NCI-H146 treated with DMSO at 0.1 percent for 48 hours (cell line): ENCODE measurements around the gene PCNT.
"Not testable (repeated sequence)": the region's sequence is repeated elsewhere in the genome, so short reads cannot be mapped to it uniquely, and the experiment has no call there.

Experiments
- DNase-seq: peaks from one replicate; lab custom pipeline; 2025; ENCODE audit not compliant: unreplicated experiment; lab: John Stamatoyannopoulos, UW

Gene PCNT

GRCh38 chr21:46403234-46403811, 79.4 kb downstream of the PCNT start:
- DNase-seq: not testable (repeated sequence)

- no peak for DNase-seq
Measured at GRCh38 chr21:46404306-46404705, 80.3 kb downstream of the PCNT start.

- no peak for DNase-seq
Measured at GRCh38 chr21:46406001-46406400, 82.0 kb downstream of the PCNT start.

DNA sequence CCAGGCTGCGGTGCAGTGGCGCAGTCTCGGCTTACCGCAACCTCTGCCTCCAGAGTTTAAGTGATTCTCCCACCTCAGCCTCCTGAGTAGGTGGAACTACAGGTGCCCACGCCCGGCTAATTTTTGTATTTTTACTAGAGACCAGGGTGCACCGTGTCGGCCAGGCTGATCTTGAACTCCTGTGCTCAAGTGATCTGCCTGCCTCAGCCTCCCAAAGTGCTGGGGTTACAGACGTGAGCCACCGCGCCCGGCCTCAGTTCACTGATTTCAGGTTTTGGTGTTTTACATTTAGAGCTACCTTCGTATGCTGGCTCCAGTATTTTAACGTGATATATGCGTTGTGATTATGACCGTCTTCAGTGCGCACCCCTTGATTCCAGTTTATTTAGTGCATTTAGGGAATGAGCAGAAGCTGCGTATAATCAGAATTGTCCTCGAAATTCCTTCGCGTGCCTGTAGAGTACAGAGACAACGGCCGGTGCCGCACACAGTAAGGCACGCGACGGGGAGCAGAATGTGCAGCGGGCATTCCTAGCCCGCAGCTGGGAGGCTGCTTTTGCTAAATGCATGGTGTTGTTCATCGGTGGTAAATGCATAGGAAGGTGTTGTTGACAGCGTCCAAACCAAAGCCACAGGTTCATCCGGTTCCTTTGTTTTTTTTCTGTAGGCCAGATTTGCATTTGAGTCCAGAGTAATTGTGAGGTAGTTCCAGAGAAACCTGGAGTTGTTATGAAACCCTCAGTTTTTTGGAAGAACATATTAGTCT, 85.9 kb downstream of the PCNT start:
- DNase-seq: no peak

DNA sequence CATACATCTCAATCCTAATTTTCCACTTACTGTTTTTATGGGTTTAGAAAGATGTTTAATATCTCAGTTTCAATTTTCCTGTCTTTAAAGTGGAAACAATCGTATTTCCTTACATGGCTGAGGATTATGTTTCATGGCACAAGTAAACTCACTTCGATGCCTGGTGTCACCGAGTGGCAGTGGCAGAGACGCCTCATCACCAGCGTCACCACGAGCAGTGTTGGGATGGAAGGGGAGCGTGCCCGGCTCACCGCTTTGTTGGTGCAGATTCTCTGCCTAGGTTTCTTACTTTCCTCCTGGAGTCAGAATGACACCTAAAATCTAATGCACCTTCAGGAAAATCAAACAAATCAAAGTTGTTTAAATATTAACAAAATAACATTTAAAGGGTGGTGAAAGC, 86.6 kb downstream of the PCNT start:
- DNase-seq: no peak

DNA sequence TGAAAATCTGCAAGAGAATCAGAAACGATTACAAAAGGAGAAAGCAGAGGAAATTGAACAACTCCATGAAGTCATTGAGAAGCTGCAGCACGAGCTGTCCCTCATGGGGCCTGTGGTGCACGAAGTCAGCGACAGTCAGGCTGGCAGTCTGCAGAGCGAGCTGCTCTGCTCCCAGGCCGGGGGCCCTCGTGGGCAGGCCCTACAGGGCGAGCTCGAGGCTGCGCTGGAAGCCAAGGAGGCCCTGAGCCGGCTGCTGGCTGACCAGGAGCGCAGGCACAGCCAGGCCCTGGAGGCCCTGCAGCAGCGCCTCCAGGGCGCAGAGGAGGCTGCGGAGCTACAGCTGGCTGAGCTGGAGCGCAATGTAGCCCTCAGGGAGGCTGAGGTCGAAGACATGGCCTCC, 87.3 kb downstream of the PCNT start:
- no peak for DNase-seq

- DNase-seq: no peak
Measured at GRCh38 chr21:46411691-46412090, 87.7 kb downstream of the PCNT start.

DNA sequence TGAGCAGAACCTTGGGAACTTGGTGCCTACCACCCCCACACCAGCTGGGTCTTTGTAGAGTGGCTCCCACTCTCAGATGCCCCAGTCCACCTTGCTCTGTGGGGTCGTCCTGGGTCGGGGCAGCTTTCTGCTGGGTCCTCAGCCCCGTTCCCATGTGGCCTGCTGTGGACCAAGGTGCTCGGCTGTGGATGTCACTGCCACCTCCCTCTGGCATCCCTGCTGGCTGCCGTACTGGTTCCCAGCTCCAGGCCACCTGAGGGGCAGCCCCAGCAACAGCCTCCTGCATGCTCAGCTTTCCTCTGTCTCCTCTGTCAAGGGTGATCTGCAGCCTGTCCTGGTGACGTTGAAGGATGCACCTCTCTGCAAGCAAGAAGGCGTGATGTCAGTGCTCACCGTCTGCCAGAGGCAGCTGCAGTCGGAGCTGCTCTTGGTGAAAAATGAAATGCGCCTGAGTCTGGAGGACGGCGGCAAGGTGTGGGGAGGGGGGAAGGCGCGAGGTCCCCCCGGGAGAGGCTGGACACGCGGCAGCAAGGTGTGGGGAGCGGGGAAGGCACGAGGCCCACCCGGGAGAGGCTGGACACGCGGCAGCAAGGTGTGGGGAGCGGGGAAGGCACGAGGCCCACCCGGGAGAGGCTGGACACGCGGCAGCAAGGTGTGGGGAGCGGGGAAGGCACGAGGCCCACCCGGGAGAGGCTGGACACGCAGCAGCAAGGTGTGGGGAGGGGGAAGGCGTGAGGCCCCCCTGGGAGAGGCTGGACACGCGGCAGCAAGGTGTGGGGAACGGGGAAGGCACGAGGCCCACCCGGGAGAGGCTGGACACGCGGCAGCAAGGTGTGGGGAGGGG, 88.8 kb downstream of the PCNT start:
- no peak for DNase-seq

DNA sequence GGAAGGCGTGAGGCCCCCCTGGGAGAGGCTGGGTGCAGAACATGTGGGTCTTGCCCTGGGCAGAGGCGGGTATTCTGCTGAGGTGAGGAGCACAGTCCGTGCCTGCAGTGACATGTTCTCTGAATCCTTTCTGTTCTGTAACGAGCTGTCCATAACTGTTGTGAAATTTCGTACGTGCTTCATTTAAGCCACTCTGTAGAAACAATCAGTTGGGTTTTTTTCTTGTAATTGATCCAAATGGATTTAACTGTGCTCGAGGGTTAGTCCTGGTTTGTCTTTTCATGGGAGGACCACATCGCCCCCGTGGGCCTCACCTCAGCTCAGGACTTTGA, 89.4 kb downstream of the PCNT start:
- no peak for DNase-seq

- no peak for DNase-seq
Measured at GRCh38 chr21:46414965-46415275, 91.0 kb downstream of the PCNT start.

GRCh38 chr21:46416551-46416950, 92.6 kb downstream of the PCNT start:
- DNase-seq: no peak

DNA sequence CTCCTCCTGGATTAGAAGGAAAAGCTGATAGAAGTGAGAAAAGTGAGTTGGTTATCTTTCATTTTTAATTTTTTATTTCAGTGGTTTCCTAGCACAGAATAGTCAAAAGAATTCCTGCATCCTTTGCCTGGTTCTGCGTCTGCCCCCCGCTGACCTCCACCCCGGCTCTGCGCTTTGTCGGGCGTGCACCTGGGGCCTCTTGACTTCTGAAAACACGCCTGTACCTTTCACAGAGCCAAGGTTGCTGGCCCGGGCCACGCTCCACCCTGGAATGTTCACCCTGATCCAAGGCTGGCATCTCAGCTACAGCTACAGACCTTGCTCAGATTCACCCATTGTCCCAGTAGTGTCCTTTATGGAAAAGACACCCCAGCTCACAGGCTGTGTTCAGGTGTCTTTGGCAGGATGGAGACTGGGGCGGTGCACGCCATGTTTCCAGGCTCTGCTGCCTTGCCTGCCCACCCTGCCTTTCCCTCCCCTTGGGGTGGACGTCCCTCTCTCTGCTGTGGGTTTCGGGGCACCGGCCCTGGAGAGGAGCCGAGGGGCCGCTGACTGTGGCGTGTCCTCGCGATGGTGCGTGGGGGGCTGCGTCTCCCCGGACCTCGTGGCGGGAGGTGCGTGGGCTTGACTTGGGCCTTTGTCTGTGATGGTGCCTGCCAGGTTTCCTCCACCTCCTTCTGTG, 94.5 kb downstream of the PCNT start:
- no peak for DNase-seq

DNA sequence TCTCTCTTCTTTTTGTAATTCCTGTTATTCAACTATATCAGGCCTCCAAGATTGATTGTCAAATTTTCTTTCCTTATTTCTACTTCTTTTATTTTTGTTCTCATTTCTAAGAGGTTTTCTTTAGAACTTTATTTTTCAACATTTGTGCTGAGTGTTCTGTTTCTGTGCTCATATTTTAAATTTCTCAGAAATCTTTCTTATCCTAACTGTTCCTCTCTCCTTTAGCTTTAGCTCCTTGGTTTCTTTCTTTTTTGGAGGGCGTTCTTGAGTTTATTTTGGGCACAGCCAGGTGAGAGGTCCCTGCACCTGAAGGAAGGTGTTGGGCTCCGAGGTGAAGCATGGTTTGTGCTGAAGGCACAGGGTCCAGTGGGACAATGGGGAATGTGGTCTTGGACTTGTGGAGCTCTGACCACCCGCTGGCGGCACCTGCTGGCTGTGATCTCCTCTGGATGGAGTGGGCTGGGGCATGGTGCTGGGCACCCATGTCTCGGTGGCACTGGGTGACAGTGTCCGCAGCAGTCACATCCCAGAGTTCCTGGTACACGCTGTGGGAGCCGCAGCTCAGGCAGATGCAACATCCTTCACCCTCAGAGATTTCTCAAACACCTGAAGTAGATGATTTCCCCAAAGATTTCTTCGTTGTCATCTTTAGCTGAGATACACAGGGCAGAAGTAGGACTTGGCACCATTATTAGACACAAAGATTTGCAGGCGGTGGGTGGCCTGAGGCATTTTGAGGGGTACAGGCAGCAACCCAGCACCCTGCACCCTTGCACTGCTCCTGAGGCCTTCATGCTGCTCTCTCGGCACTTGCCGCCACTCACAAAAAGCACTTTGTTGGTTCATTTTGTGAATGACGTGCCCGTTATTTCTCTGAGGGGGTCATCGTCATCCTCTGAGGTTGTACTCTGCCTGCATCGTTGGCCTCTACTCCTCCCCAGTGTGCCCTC, 96.6 kb downstream of the PCNT start:
- no peak for DNase-seq

- DNase-seq: no peak
Measured at GRCh38 chr21:46421191-46421750, 97.3 kb downstream of the PCNT start.

- DNase-seq: no peak
Measured at GRCh38 chr21:46421756-46422555, 98.0 kb downstream of the PCNT start.

GRCh38 chr21:46422636-46423241, 98.8 kb downstream of the PCNT start:
- no peak for DNase-seq

DNA sequence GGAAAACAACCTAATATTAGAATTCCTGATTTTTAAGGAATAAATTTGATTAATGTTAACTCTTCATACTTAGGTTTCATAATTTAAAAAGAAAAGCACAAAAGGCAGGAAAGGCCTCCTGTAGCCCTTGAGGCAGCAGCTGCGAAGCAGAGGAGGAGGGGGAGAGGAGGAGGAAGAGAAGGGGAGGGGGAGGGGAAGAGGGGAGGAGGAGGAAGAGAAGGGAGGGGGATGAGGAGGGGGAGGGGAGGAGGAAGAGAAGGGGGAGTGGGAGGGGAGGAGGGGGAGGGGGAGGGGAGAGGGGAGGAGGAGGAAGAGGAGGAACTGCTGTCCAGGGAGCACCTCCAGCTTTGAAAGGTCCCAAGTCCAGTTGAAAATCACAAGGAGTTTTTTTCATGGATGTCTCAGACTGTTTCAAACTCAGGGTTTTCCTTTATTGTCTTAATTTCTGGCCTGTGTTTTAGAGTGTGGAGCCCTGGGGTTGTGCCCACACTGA, 99.6 kb downstream of the PCNT start:
- DNase-seq: no peak

- DNase-seq: no peak
Measured at GRCh38 chr21:46424039-46424591, 100.2 kb downstream of the PCNT start.

DNA sequence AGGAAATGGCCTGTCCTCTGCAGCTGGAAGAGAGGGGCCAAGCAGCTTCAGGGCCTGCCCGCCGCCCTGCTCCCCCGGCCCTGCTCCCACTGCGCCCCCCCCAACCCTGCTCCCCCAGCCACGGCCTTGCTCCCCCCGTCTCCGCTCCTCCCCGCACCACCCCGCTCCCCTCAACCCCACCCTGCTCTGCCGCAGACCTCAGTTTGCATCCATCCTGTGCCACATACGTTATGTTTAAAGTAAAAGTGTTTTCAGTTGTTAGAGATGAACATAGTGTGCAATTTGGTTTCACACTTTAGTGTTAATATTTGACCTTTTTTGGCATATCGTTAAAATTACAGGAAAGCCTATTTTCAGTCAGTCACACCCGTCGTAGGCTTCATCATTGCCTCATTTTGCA, 100.7 kb downstream of the PCNT start:
- no peak for DNase-seq
